ENCODE data around the gene AK8.
"Not testable (repeated sequence)": the region's sequence is repeated elsewhere in the genome, so short reads cannot be mapped to it uniquely, and the experiment has no call there.

The AK8 gene

GRCh38 chr9:132795511-132796303 is 82.4 kb downstream of the AK8 start:
- DNase-seq, result no peak

DNA sequence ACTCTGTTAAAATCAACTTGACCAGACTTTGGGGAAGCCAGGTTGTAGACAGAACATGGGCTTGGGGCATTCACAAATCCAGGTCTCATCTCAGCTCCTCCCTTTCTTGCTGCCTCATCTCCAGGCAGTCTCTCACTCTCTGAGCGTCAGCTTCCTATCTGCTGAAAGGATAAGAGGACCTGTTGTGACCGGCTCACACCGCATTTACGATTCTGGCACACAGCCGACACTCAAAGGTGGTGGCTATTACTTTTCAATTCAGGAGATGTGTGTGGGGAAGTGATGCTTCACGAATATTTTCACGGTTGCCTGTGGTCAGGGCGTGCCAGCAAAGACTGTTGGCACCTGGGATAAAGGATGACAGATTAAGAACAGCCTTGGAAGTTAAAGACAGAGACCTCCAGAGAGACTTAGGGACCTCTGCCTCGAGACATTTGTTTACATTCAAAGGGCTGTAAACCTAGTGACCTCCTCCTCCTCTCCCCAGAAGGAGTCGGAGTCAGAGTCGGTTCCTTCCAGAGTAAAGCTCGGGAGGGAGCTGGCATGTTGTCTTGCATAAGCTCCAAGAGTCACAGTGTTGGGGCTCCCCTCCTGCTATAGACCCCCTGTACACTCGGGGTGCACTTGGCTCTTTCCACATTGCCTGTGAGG is 83.2 kb downstream of the AK8 start:
- no peak for DNase-seq

DNA sequence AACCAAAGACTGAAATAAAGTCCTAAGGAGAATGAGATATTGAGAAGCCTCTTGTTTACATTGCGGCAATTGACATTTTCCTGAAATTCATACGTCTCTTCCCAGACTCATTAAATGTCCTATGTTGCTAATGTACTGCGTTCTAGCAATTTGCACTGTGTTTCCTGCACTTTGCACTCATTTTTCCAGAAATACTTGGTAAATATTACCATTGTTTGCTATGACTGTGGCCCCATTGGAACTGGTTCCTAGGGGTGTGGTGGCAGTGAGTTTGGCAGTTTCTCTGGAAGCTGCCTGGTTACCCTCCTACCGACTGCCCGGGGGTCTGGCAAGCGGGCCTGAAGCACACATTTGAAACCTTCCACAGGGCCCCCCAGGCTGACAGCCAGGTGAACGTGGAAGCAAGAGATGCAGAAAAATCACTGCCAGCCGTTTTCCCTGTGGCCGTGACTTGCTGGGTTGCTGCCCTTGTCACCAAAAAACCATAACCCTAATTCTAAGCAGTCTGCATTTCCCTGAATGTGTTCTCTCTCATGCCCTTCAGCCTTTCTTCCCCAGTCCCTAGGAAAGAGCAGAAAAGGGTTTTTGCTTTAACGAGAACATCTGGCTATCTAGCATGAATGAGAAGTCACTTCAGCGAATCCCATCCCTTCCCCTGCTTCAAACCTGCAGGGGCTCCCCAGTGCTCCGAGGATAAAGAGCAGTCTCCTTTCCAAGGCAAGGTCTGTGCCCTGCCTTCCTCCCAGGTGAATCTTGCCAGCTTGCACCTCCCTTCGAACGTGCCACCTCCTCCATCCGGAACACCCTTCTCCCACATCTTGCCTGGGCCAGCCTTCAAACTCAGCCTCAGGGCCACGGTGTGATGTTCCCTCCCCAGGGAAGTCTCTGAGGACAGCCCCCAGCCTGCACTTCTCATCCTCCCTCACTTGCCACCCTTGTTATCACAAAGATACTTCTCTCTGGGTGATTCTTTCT is 84.2 kb downstream of the AK8 start:
- DNase-seq, result no peak

GRCh38 chr9:132792547-132792946 is 85.5 kb downstream of the AK8 start:
- no peak for DNase-seq

- DNase-seq, result no peak
Measured at GRCh38 chr9:132791699-132792240, 86.3 kb downstream of the AK8 start.

GRCh38 chr9:132789719-132790118 is 88.4 kb downstream of the AK8 start:
- DNase-seq, result no peak

DNA sequence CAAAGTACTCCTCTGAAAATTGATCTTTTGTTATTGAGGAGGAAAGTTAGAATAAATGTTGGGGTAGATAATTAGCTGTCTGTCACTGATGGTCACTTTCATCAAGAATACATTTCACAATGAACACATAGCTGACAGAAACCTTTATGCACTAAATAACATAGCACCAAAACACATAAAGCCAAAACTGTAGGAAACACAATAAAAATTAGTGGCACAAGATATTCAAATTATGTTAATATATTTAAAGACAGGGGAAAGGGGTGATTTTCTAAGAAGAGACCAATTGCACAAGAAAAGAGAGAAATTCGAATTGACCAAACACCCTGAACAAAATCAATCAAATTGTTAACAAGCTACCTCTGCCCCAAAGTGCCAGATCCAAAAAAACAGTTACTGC is 89.7 kb downstream of the AK8 start:
- DNase-seq, result no peak

DNA sequence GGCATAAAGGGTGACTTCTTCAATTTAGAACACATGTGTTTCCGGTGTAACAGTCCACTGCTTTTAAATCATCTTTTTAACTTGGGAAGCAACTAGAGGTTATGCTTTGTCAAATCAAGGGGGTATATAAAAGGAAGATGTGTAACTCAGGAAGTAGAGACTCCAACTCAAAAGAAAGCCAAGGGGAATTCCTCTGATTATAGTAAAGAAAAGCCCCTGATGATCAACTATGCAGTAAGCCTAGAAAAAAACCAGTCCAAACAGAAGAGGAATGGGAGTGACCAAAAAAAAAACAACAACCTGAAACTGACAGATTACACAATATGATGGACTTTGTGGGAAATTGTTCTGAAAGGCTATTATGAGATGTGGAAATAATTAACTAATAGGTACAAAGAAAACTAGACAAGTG is 90.3 kb downstream of the AK8 start:
- no peak for DNase-seq

DNA sequence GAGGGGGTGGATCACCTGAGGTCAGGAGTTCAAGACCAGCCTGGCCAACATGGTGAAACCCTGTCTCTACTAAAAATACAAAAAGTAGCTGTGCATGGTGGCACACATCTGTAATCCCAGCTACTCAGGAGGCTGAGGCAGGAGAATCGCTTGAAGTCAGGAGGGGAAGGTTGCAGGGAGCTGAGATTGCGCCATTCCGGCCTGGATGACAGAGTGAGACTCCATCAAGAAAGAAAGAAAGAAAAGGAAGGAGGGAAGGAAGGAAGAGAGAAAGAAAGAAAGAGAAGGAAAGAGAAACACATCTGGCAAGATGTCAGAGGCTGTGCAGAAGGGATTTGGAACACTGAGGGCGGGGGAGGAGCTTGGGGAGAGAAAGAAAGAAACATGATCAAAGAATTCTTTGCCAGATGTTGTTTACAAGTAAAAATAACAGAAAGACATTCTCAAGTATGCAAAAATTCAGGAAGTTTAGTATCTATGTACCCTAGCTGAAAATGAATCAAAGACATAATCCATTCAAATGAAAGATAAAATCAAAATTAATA is 93.7 kb downstream of the AK8 start:
- no peak for DNase-seq

DNA sequence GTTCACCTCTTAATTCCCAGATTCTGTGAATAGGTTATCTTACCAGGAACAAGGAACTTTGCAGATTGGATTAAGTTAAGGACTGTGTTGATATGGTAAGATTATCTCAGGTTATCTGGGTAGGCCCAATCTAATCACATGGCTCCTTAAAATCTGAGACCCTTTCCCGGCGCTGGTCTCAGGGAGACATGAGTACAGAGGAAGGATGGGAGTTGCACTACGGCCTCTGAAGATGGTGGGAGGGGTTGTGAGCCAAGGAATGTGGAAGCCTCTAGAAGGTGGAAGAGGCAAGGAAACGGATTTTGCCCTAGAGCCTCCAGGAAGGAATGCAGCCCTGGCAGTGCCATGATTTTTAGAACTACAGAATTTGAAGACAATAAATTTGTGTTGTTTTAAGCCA is 95.1 kb downstream of the AK8 start:
- no peak for DNase-seq

DNA sequence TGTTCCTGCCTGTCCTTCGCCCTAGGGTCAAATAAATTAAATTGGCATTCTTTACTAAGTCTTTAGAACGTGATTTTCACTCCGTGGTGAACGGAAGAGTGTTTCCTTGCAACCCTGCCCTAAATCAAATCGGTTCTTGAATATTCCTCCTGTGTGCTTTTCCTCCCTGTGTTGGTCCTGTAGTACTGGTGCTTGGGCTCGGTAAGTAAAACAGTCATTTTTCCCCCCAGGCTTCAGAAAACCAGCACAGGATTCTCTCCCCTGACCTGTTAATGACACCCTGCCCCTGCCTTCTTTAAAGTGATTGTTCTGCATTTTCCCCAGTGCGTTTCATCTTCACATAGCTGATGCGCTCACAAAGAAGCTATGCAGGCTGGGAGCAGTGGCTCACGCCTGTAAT is 96.0 kb downstream of the AK8 start:
- DNase-seq, result no peak

DNA sequence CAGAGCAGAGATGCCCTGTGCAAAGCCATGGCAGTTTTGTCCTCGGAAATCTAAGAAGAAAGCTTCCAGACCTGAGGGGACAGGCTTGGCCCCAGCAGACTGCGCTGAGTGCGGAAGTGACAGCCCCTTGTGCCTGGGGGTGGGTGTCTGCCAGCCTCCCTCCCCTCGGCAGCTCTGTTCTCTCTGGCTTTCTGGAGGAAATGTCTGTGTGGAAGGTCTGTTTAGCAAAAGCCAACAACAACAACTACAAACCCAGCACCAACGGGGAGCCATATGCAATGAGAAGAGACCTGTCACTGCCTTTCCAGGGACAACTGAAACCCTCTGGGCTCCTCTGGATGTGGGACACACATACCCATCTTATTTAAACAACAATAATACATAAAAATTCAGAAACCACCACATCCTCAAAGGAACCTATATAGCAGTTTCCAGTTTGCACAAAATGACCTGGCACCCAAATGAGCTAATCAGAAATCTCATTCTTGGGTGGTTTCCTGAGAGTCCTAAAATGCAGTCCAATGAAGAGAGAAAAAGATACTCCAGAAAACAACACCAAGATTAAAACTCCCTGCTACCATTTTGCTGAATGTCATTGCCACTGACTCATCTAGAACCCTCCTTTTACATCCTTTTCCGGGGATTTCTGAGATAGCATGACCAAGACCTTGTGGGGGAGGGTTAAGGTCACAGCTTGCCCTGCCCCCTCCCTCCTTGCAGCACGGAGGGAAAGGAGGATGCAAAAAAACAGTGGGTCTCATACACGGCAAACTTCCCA is 97.7 kb downstream of the AK8 start:
- DNase-seq, result no peak

- no peak for DNase-seq
Measured at GRCh38 chr9:132776891-132777290, 101.2 kb downstream of the AK8 start.

- DNase-seq, result no peak
Measured at GRCh38 chr9:132776268-132776667, 101.8 kb downstream of the AK8 start.

DNA sequence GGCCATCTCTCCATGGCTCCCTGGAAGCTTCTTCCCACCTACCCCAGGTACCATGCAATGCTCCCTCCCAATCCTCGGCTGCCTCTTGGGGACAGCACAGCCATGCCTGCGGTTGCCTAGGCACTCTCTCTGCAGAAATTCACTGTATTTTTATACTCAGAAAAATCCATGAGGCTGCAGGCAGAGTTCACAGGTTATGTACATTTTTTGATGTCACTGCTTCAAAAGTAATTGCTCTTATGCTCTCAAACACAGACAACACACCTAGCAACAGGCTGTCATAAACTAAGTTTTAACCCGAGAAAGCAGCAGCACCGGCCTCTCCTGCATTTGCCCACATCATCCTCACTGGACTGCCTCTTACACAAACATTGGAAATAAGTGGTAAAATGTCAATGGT is 102.4 kb downstream of the AK8 start:
- DNase-seq, result no peak

DNA sequence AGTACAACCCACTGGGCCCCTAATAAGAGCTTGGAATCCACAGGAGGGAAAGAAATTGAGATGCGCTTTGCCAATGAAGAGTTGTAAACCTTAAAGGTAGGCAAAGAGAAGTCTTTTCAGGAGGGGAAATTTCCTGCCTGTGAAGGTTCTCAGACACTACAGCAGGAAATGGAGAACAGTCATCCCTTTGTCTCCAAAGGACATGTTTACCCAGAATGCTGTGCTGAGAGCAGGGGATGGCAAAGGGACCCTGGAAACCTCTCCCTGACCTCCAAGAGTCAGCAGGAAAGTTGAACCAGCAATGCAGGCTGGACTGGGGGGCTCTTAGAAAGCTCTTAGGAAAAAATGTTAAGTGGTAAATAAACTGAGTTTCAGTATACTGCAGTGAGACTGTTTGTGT is 103.2 kb downstream of the AK8 start:
- DNase-seq, result no peak

- DNase-seq, result no peak
Measured at GRCh38 chr9:132773764-132774339, 104.2 kb downstream of the AK8 start.

DNA sequence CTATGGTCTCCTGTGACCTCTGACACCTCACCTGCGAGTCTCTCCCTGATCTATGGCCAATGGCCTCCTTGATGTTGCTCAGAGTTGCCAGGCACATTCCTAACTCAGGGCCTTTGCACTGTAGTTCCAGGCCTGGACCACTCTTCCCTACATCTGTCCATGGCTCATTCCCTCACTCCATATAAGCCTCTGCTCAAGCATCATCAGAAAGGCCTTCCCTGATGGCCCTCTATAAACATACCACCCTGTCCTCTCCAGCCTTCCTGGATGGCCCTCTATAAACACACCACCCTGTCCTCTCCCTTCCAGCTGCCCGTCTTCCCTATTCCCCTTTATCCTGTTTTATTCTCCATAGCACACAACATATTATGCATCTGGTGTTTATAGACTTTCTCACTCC is 105.0 kb downstream of the AK8 start:
- DNase-seq, result no peak

- not testable (repeated sequence) for DNase-seq
Measured at GRCh38 chr9:132771752-132772151, 106.3 kb downstream of the AK8 start.

- DNase-seq, result no peak
Measured at GRCh38 chr9:132770770-132771310, 107.2 kb downstream of the AK8 start.

All from NK-92 treated with Interleukin-12 subunit alpha and Interleukin-12 subunit beta, amount 100 ng/mL, for 24 hours (cell line).